ENCODE results near the gene KIAA0586.

Gene KIAA0586

GRCh38 chr14:58466459-58466858, 38.9 kb downstream of the KIAA0586 start:
- H3K9me3 ChIP-seq (ENCODE audit: insufficient read depth, low read depth, low read length): no peaks in the 10 kb centered on the region
- H4K20me1 ChIP-seq (ENCODE audit: insufficient read depth, low read length, poor library complexity, severe bottlenecking): no peaks in the 10 kb centered on the region
- TF ChIP-seq CTCF (conservative IDR thresholded peaks at IDR 0.05; ENCODE audit: low read length) (no peak), EZH2phosphoT487 (IDR thresholded peaks at IDR 0.05; ENCODE audit: borderline replicate concordance) (no peak)
- no peak overlapping the region for H2AFZ ChIP-seq (ENCODE audit: low read length)
- no peak overlapping the region for H3K4me2 ChIP-seq (ENCODE audit: low read depth, low read length, poor library complexity, severe bottlenecking)
- H3K9ac ChIP-seq (ENCODE audit: low read depth, low read length, poor library complexity, severe bottlenecking): no peak overlapping the region
- no peaks in the 10 kb centered on the region for H3K27me3 ChIP-seq (ENCODE audit: insufficient read depth, low read length, poor library complexity, severe bottlenecking)
- H3K4me1 ChIP-seq (ENCODE audit: insufficient read depth, low read length, poor library complexity, severe bottlenecking): no peaks in the 10 kb centered on the region
- no peaks in the 10 kb centered on the region for H3F3A ChIP-seq (ENCODE audit: low read depth)
- no peaks in the 10 kb centered on the region for H3K79me2 ChIP-seq (ENCODE audit: insufficient read depth, low read length)
- H3K4me3 ChIP-seq (ENCODE audit: low read length, poor library complexity, severe bottlenecking): no peak overlapping the region
- H3K9me2 ChIP-seq (replicated peaks; ENCODE audit: low read depth, low read length): no peaks in the 10 kb centered on the region
- H3K36me3 ChIP-seq (ENCODE audit: insufficient read depth, low read length): peaks cover 68% of the 10 kb centered on the region; the same call in 1 of the 2 replicates

- H3F3A ChIP-seq (ENCODE audit: low read depth): no peaks in the 10 kb centered on the region
- no peaks in the 10 kb centered on the region for H3K27me3 ChIP-seq (ENCODE audit: insufficient read depth, low read length, poor library complexity, severe bottlenecking)
Measured at GRCh38 chr14:58467575-58467974, 40.1 kb downstream of the KIAA0586 start.

GRCh38 chr14:58469309-58469708, 41.8 kb downstream of the KIAA0586 start:
- Histone ChIP-seq H3K36me3 (ENCODE audit: insufficient read depth, low read length) (peaks cover 64% of the 10 kb centered on the region; the same call in 1 of the 2 replicates), H3K79me2 (ENCODE audit: insufficient read depth, low read length) (no peaks in the 10 kb centered on the region), H4K20me1 (ENCODE audit: insufficient read depth, low read length, poor library complexity, severe bottlenecking) (no peaks in the 10 kb centered on the region), H3K9me2 (replicated peaks; ENCODE audit: low read depth, low read length) (no peaks in the 10 kb centered on the region), H2AFZ (ENCODE audit: low read length) (no peak overlapping the region), H3K9me3 (ENCODE audit: insufficient read depth, low read depth, low read length) (no peaks in the 10 kb centered on the region), H3F3A (ENCODE audit: low read depth) (no peaks in the 10 kb centered on the region), H3K27me3 (ENCODE audit: insufficient read depth, low read length, poor library complexity, severe bottlenecking) (no peaks in the 10 kb centered on the region), H3K9ac (ENCODE audit: low read depth, low read length, poor library complexity, severe bottlenecking) (no peak overlapping the region), H3K4me1 (ENCODE audit: insufficient read depth, low read length, poor library complexity, severe bottlenecking) (no peaks in the 10 kb centered on the region), H3K4me3 (ENCODE audit: low read length, poor library complexity, severe bottlenecking) (no peak overlapping the region), H3K4me2 (ENCODE audit: low read depth, low read length, poor library complexity, severe bottlenecking) (no peak overlapping the region)
- TF ChIP-seq CTCF (conservative IDR thresholded peaks at IDR 0.05; ENCODE audit: low read length): no peak
- TF ChIP-seq EZH2phosphoT487 (IDR thresholded peaks at IDR 0.05; ENCODE audit: borderline replicate concordance): no peak

More at GRCh38 chr14:58467575-58467974, 40.1 kb downstream of the KIAA0586 start:
- H3K79me2 ChIP-seq (ENCODE audit: insufficient read depth, low read length): no peaks in the 10 kb centered on the region
- peaks cover 70% of the 10 kb centered on the region; the same call in 1 of the 2 replicates for H3K36me3 ChIP-seq (ENCODE audit: insufficient read depth, low read length)
- no peaks in the 10 kb centered on the region for H3K4me1 ChIP-seq (ENCODE audit: insufficient read depth, low read length, poor library complexity, severe bottlenecking)
- H3K4me2 ChIP-seq (ENCODE audit: low read depth, low read length, poor library complexity, severe bottlenecking): no peak overlapping the region
- H3K9me2 ChIP-seq (replicated peaks; ENCODE audit: low read depth, low read length): no peaks in the 10 kb centered on the region
- H2AFZ ChIP-seq (ENCODE audit: low read length): no peak overlapping the region
- H3K9me3 ChIP-seq (ENCODE audit: insufficient read depth, low read depth, low read length): no peaks in the 10 kb centered on the region
- H4K20me1 ChIP-seq (ENCODE audit: insufficient read depth, low read length, poor library complexity, severe bottlenecking): no peaks in the 10 kb centered on the region
- TF ChIP-seq CTCF (conservative IDR thresholded peaks at IDR 0.05; ENCODE audit: low read length): no peak; the same call in 1 of the 2 replicates
- TF ChIP-seq EZH2phosphoT487 (IDR thresholded peaks at IDR 0.05; ENCODE audit: borderline replicate concordance): no peak
- H3K4me3 ChIP-seq (ENCODE audit: low read length, poor library complexity, severe bottlenecking): no peak overlapping the region
- H3K9ac ChIP-seq (ENCODE audit: low read depth, low read length, poor library complexity, severe bottlenecking): no peak overlapping the region

Data from Loucy (cell line).